ENCODE measurements around the gene RAP1A.

DNA sequence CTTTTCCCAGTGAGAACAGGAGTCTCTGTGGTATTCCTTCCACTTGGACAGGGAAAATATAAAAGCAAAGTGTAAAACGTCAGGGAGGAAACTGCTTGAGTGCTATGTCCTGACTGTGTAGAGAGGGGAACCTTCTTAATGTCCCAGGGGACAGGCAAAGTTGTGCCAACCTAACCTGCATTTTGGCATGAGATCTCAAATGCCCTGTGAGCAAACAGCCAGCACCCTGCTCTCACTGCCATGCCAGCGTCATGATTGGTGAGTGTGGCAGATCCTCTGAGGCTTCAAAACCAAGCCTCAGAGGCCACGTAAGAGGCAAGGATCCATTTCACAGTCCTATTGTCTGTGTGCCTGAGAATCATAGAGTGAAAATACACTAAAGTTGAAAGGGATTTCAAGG lies 49.7 kb upstream of the RAP1A start:
- no peak for TF ChIP-seq CTCF (conservative IDR thresholded peaks at IDR 0.05 in 1 of 2, IDR thresholded peaks at IDR 0.05 in 1 of 2; ENCODE audit: extremely low read depth in 1 of 2, insufficient read depth in 1 of 2, low read depth in 1 of 2, low read length in 2 of 2)
- no peak for TF ChIP-seq EZH2 (IDR thresholded peaks at IDR 0.05; ENCODE audit: borderline replicate concordance, low read length)
